ACC112 (cell line): ENCODE data around the gene PHC1.
"Not testable (repeated sequence)": the region's sequence is repeated elsewhere in the genome, so short reads cannot be mapped to it uniquely, and the experiment has no call there.

Experiments
- H2AFZ ChIP-seq: fragments of 200-600 bp; sonication (generic); one replicate; pipeline ENCODE4 v1.6.0; 2017; ENCODE audit warnings: antibody characterized with exemption, low read length; ENCODE audit not compliant: unreplicated experiment
- H3K27ac ChIP-seq: fragments of 200-600 bp; sonication (generic); 2 replicates; pipeline ENCODE4 v1.5.1; 2014; ENCODE audit warnings: low read depth, mild to moderate bottlenecking, antibody characterized with exemption, low read length, moderate library complexity
- H3K27me3 ChIP-seq: fragments of 200-600 bp; sonication (generic); 2 replicates; pipeline ENCODE4 v1.6.1; 2014; ENCODE audit warnings: mild to moderate bottlenecking, antibody characterized with exemption, low read length, moderate library complexity, mixed read lengths; ENCODE audit not compliant: insufficient read depth
- H3K36me3 ChIP-seq: fragments of 200-600 bp; sonication (generic); 2 replicates; pipeline ENCODE4 v1.6.1; 2016; ENCODE audit warnings: mild to moderate bottlenecking, antibody characterized with exemption, low read length, moderate library complexity, mixed read lengths; ENCODE audit not compliant: insufficient read depth
- H3K4me1 ChIP-seq: fragments of 200-600 bp; sonication (generic); one replicate; pipeline ENCODE4 v1.6.1; 2016; ENCODE audit warnings: low read length, mixed read lengths; ENCODE audit not compliant: insufficient read depth, unreplicated experiment, control insufficient read depth
- H3K4me3 ChIP-seq: fragments of 200-600 bp; sonication (generic); 2 replicates; pipeline ENCODE4 v1.5.1; 2014; ENCODE audit warnings: mild to moderate bottlenecking, low read depth, low read length
- H3K79me2 ChIP-seq: fragments of 200-600 bp; sonication (generic); one replicate; pipeline ENCODE4 v1.6.0; 2016; ENCODE audit warnings: low read length; ENCODE audit not compliant: control insufficient read depth, unreplicated experiment, insufficient read depth

PHC1 gene

GRCh38 chr12:8909752-8910151 lies 4.6 kb upstream of the PHC1 start:
- H3K27me3 ChIP-seq: no peaks in the 10 kb centered on the region
- H3K36me3 ChIP-seq: no peaks in the 10 kb centered on the region
- no peak overlapping the region for H2AFZ ChIP-seq
- no peaks in the 10 kb centered on the region for H3K79me2 ChIP-seq
- H3K4me1 ChIP-seq: peaks cover 12% of the 10 kb centered on the region
- no peak overlapping the region for H3K4me3 ChIP-seq
- H3K27ac ChIP-seq: no peak overlapping the region

GRCh38 chr12:8911606-8912268 lies 2.6 kb upstream of the PHC1 start:
- Histone ChIP-seq H3K79me2 (peaks cover 7% of the 10 kb centered on the region), H3K4me3 (no peak overlapping the region), H3K4me1 (peaks cover 12% of the 10 kb centered on the region), H3K27ac (no peak overlapping the region), H2AFZ (no peak overlapping the region), H3K36me3 (no peaks in the 10 kb centered on the region), H3K27me3 (no peaks in the 10 kb centered on the region)

- Histone ChIP-seq H3K27ac (no peak overlapping the region), H2AFZ (peak overlapping the region; percentile 96), H3K4me1 (peaks cover 12% of the 10 kb centered on the region), H3K36me3 (no peaks in the 10 kb centered on the region), H3K79me2 (peaks cover 7% of the 10 kb centered on the region), H3K27me3 (no peaks in the 10 kb centered on the region), H3K4me3 (peak overlapping the region; percentile 85)
Observed at GRCh38 chr12:8912914-8913313, 1.4 kb upstream of the PHC1 start.

GRCh38 chr12:8913702-8914032 lies 642 bp upstream of the PHC1 start:
- H2AFZ ChIP-seq: peak overlapping the region; percentile 96
- H3K27me3 ChIP-seq: no peaks in the 10 kb centered on the region
- peaks cover 12% of the 10 kb centered on the region for H3K4me1 ChIP-seq
- peak overlapping the region; percentile 85 for H3K4me3 ChIP-seq
- H3K27ac ChIP-seq: peak overlapping the region; percentile 87
- peaks cover 7% of the 10 kb centered on the region for H3K79me2 ChIP-seq
- H3K36me3 ChIP-seq: no peaks in the 10 kb centered on the region

GRCh38 chr12:8914716-8915526 lies 612 bp downstream of the PHC1 start:
- Histone ChIP-seq H2AFZ (peak overlapping the region; percentile 19), H3K4me3 (peak overlapping the region; percentile 81), H3K27ac (no peak overlapping the region), H3K4me1 (peaks cover 12% of the 10 kb centered on the region), H3K79me2 (peaks cover 7% of the 10 kb centered on the region), H3K27me3 (no peaks in the 10 kb centered on the region), H3K36me3 (no peaks in the 10 kb centered on the region)

GRCh38 chr12:8916154-8916553 lies 1.8 kb downstream of the PHC1 start:
- Histone ChIP-seq H3K79me2 (peaks cover 7% of the 10 kb centered on the region), H3K27ac (no peak overlapping the region), H3K27me3 (no peaks in the 10 kb centered on the region), H3K4me1 (peaks cover 12% of the 10 kb centered on the region), H3K36me3 (no peaks in the 10 kb centered on the region), H2AFZ (no peak overlapping the region), H3K4me3 (peak overlapping the region; percentile 81)

GRCh38 chr12:8917031-8917430 lies 2.7 kb downstream of the PHC1 start:
- H3K4me3 ChIP-seq: no peak overlapping the region

GRCh38 chr12:8917751-8918150 lies 3.4 kb downstream of the PHC1 start:
- Histone ChIP-seq H3K4me1 (peaks cover 9% of the 10 kb centered on the region), H3K36me3 (no peaks in the 10 kb centered on the region), H3K79me2 (peaks cover 7% of the 10 kb centered on the region), H2AFZ (no peak overlapping the region), H3K27me3 (no peaks in the 10 kb centered on the region), H3K4me3 (no peak overlapping the region), H3K27ac (no peak overlapping the region)

More at GRCh38 chr12:8917031-8917430, 2.7 kb downstream of the PHC1 start:
- peaks cover 12% of the 10 kb centered on the region for H3K4me1 ChIP-seq
- H2AFZ ChIP-seq: no peak overlapping the region
- peaks cover 7% of the 10 kb centered on the region for H3K79me2 ChIP-seq
- H3K27me3 ChIP-seq: no peaks in the 10 kb centered on the region
- H3K27ac ChIP-seq: no peak overlapping the region
- H3K36me3 ChIP-seq: no peaks in the 10 kb centered on the region

- not testable (repeated sequence) for H3K4me3 ChIP-seq, H3K27me3 ChIP-seq, H3K79me2 ChIP-seq, H3K4me1 ChIP-seq, H3K36me3 ChIP-seq, H2AFZ ChIP-seq, H3K27ac ChIP-seq
Observed at GRCh38 chr12:8919643-8920042, 5.3 kb downstream of the PHC1 start.

- no peaks in the 10 kb centered on the region for H3K4me1 ChIP-seq
- H3K36me3 ChIP-seq: no peaks in the 10 kb centered on the region
- no peak overlapping the region for H3K27ac ChIP-seq
- H3K79me2 ChIP-seq: no peaks in the 10 kb centered on the region
- H3K27me3 ChIP-seq: no peaks in the 10 kb centered on the region
- H3K4me3 ChIP-seq: no peak overlapping the region
- no peak overlapping the region for H2AFZ ChIP-seq
Observed at GRCh38 chr12:8922544-8922943, 8.2 kb downstream of the PHC1 start.
